ENCODE measurements around the gene SEMA6C. TPM values are rescaled to one million over a fixed set of nuclear protein-coding genes. Genes with fewer than 3 reads are reported as not detected.

The SEMA6C gene
- total RNA-seq, 1 experiment from 2014 or later: 8.2 TPM

GRCh38 chr1:151142411-151143056, 3.9 kb downstream of the SEMA6C start:
- ChIA-PET CTCF (interaction anchor here (0.7 to 0.9 kb wide), 2 partner anchors 14 to 41 kb away, joined by 3 read pairs; partner anchors contain the start of gene TNFAIP8L2), POLR2A (no interaction called here), RAD21 (ENCODE audit: low non-redundant PET in 1 of 2, low total read pairs in 2 of 2, uncharacterized antibody in 2 of 2, unreplicated experiment in 2 of 2) (no interaction called here)
- no peaks in the 10 kb centered on the region for H3K36me3 ChIP-seq (ENCODE audit: control insufficient read depth in 1 of 2, insufficient read depth in 2 of 2, low read length in 2 of 2)
- H3K4me3 ChIP-seq (replicated peaks in 1 of 2; ENCODE audit: low read depth in 1 of 2, low read length in 2 of 2): no peak overlapping the region
- ATAC-seq: no peak
- H3K4me2 ChIP-seq (ENCODE audit: low read length): no peak overlapping the region
- peaks cover 7 to 17% of the 10 kb centered on the region in 2 experiments; a peak in 3 of 4 replicates for H3K4me1 ChIP-seq (ENCODE audit: control insufficient read depth in 1 of 2, insufficient read depth in 2 of 2, low read length in 2 of 2)
- no peaks in the 10 kb centered on the region for H3K9me2 ChIP-seq (ENCODE audit: insufficient read depth)
- no peak for DNase-seq (ENCODE audit: low read depth, low spot score)
- no peaks in the 10 kb centered on the region for H3K27me3 ChIP-seq (ENCODE audit: insufficient read depth, low read length)
- H3K9ac ChIP-seq (ENCODE audit: low read length): no peak overlapping the region
- H2AFZ ChIP-seq (ENCODE audit: low read depth, low read length, poor library complexity, severe bottlenecking): no peak overlapping the region
- no peaks in the 10 kb centered on the region for H4K20me1 ChIP-seq (ENCODE audit: insufficient read depth)
- TF ChIP-seq EGR1 (IDR thresholded peaks at IDR 0.05; ENCODE audit: low read depth): no peak
- no peak for TF ChIP-seq EZH2phosphoT487 (IDR thresholded peaks at IDR 0.05; ENCODE audit: borderline replicate concordance)
- TF ChIP-seq ZFX (IDR thresholded peaks at IDR 0.05): no peak
- TF ChIP-seq TCF7L2 (IDR thresholded peaks at IDR 0.05; ENCODE audit: borderline replicate concordance, extremely low read depth, insufficient read depth, insufficient read length): no peak
- TF ChIP-seq POLR2AphosphoS5 (IDR thresholded peaks at IDR 0.05; ENCODE audit: low read depth, low read length): no peak
- H3K9me3 ChIP-seq (ENCODE audit: control insufficient read depth in 1 of 2, insufficient read depth in 1 of 2, low read depth in 1 of 2, low read length in 2 of 2): no peaks in the 10 kb centered on the region
- H3K27ac ChIP-seq (ENCODE audit: low read depth, low read length): no peak overlapping the region
- H3K79me2 ChIP-seq (ENCODE audit: insufficient read depth, low read length): no peaks in the 10 kb centered on the region
- intact Hi-C loops (cut with micrococcal nuclease): no loop called here
- BruUV-seq (replicated peaks): no TSS peak

GRCh38 chr1:151137789-151138188, 8.6 kb downstream of the SEMA6C start:
- H3K27me3 ChIP-seq (ENCODE audit: insufficient read depth, low read length): no peaks in the 10 kb centered on the region
- no peaks in the 10 kb centered on the region for H3K79me2 ChIP-seq (ENCODE audit: insufficient read depth, low read length)
- no peaks in the 10 kb centered on the region for H4K20me1 ChIP-seq (ENCODE audit: insufficient read depth)
- BruUV-seq (replicated peaks): no TSS peak
- H3K9ac ChIP-seq (ENCODE audit: low read length): no peak overlapping the region
- ChIA-PET RAD21 (ENCODE audit: low non-redundant PET in 1 of 2, low total read pairs in 2 of 2, uncharacterized antibody in 2 of 2, unreplicated experiment in 2 of 2) (no interaction called here), POLR2A (no interaction called here), CTCF (no interaction called here)
- no peak overlapping the region for H2AFZ ChIP-seq (ENCODE audit: low read depth, low read length, poor library complexity, severe bottlenecking)
- no peak overlapping the region for H3K4me2 ChIP-seq (ENCODE audit: low read length)
- no peaks in the 10 kb centered on the region for H3K9me3 ChIP-seq (ENCODE audit: control insufficient read depth in 1 of 2, insufficient read depth in 1 of 2, low read depth in 1 of 2, low read length in 2 of 2)
- H3K9me2 ChIP-seq (ENCODE audit: insufficient read depth): no peaks in the 10 kb centered on the region
- no peaks in the 10 kb centered on the region for H3K36me3 ChIP-seq (ENCODE audit: control insufficient read depth in 1 of 2, insufficient read depth in 2 of 2, low read length in 2 of 2)
- no peak overlapping the region for H3K27ac ChIP-seq (ENCODE audit: low read depth, low read length)
- H3K4me3 ChIP-seq (replicated peaks in 1 of 2; ENCODE audit: low read depth in 1 of 2, low read length in 2 of 2): no peak overlapping the region
- DNase-seq (ENCODE audit: low read depth, low spot score) (no peak), ATAC-seq (no peak)
- intact Hi-C loops (cut with micrococcal nuclease): no loop called here
- H3K4me1 ChIP-seq (ENCODE audit: control insufficient read depth in 1 of 2, insufficient read depth in 2 of 2, low read length in 2 of 2): no peaks in the 10 kb centered on the region
- TF ChIP-seq JUND (IDR thresholded peaks at IDR 0.05) (no peak), CTCF (IDR thresholded peaks at IDR 0.05 in 2 of 3, conservative IDR thresholded peaks at IDR 0.05 in 1 of 3; ENCODE audit: borderline replicate concordance in 1 of 3, insufficient read depth in 1 of 3, low read depth in 2 of 3, low read length in 2 of 3) (no peak), SIN3A (IDR thresholded peaks at IDR 0.05; ENCODE audit: low read depth) (no peak), TCF7L2 (IDR thresholded peaks at IDR 0.05; ENCODE audit: borderline replicate concordance, extremely low read depth, insufficient read depth, insufficient read length) (no peak), REST (IDR thresholded peaks at IDR 0.05; ENCODE audit: low read depth) (no peak), ELF1 (IDR thresholded peaks at IDR 0.05; ENCODE audit: borderline replicate concordance, low read depth) (no peak), CBX3 (IDR thresholded peaks at IDR 0.05; ENCODE audit: low read depth) (no peak), ZBTB33 (IDR thresholded peaks at IDR 0.05; ENCODE audit: extremely low read depth, insufficient replicate concordance, low read length) (no peak)

Data from HCT116 (cell line).